NCI-H748 treated with DMSO at 0.1 percent for 48 hours (cell line): ENCODE measurements around the gene PLEKHB1.
"Not testable (repeated sequence)": the region's sequence is repeated elsewhere in the genome, so short reads cannot be mapped to it uniquely, and the experiment has no call there.

ENCODE experiments used
- DNase-seq: peaks from one replicate; lab custom pipeline; 2025; lab: John Stamatoyannopoulos, UW

Gene PLEKHB1

DNA sequence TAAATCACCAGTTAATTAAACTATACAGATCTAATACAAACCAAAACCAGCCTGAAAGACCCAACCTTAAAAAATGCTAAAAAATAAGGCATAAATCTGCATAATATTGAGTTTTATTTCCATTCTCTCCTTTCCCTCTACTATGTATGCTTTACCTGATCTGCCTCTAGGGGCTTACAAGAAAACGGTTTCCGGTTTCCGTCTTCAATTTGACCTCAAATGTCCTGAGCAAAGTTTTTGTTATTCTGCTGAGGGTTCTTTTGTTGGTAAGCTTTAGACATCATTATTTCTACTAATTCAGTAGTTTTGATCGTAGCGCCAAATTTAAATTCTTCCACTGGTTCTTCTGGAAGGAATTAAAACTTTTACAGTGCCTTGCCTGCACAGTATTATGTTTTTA lies 30.2 kb downstream of the PLEKHB1 start:
- DNase-seq, result not testable (repeated sequence)

GRCh38 chr11:73680687-73681086 lies 34.3 kb downstream of the PLEKHB1 start:
- no peak for DNase-seq

GRCh38 chr11:73693899-73694525 lies 47.6 kb downstream of the PLEKHB1 start:
- no peak for DNase-seq

DNA sequence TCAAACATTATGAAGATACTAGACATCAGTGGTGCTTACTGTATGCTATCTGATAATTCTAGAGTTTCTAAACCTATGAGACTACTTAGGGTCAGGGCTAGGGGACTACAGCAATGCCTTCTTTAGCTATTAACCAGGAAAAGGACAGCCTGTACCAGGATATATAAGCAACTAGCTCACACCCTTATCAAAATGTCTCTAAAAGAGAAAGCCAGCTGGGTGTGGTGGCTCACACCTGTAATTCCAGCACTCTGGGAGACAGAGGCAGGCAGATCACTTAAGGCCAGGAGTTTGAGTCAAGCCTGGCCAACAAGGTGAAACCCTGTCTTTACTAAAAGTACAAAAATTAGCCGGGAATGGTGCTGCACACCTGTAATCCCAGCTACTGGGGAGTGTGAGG lies 58.7 kb downstream of the PLEKHB1 start:
- no peak for DNase-seq

GRCh38 chr11:73710964-73711363 lies 64.6 kb downstream of the PLEKHB1 start:
- DNase-seq, result no peak
